ENCODE results near the gene ZMYND8. TPM values are rescaled to one million over a fixed set of nuclear protein-coding genes. Genes with fewer than 3 reads are reported as not detected.

ZMYND8 gene
- total and polyA plus RNA-seq, 2 of the 8 experiments (the other 6 are each of a cell fraction or from before 2014, with no cell fraction given), result 50.5 to 163 TPM

DNA sequence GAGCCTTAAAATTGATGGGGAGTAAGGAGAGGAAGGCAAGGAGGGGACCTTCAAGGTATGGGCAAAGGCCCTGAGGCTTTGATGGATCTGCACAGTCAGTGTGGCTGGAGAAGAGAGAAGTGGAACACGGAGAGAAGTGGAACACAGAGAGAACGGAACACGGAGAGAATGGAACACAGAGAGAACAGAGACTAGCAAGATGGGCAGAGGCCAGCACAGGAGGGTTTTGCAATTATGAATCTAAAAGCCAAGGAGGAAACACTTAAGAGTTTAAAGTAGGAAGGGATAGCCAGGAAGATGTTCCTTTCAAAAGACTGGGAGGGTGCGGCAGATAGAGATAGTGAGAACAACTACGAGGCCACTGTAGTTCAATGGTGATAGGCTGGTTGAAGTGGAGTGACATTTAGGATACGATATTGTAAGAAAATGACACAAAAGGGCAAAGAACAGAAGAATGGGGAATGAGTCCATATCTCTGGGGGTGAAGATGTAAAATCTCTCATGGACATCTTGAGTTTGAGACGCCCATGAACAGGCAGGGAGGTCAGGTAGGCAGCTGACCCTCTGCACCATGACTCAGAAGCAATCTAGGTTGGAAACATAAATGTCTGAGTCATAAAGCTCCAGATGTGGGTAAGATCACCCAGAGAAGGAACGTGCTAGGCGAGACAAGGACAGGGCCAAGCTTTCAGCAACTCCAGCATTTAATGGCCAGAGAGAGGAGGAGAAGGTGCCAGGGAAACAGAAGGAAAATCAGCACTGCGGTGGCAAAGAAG lies 25.4 kb downstream of the ZMYND8 start (continued):
- TF ChIP-seq, protein P1, sequence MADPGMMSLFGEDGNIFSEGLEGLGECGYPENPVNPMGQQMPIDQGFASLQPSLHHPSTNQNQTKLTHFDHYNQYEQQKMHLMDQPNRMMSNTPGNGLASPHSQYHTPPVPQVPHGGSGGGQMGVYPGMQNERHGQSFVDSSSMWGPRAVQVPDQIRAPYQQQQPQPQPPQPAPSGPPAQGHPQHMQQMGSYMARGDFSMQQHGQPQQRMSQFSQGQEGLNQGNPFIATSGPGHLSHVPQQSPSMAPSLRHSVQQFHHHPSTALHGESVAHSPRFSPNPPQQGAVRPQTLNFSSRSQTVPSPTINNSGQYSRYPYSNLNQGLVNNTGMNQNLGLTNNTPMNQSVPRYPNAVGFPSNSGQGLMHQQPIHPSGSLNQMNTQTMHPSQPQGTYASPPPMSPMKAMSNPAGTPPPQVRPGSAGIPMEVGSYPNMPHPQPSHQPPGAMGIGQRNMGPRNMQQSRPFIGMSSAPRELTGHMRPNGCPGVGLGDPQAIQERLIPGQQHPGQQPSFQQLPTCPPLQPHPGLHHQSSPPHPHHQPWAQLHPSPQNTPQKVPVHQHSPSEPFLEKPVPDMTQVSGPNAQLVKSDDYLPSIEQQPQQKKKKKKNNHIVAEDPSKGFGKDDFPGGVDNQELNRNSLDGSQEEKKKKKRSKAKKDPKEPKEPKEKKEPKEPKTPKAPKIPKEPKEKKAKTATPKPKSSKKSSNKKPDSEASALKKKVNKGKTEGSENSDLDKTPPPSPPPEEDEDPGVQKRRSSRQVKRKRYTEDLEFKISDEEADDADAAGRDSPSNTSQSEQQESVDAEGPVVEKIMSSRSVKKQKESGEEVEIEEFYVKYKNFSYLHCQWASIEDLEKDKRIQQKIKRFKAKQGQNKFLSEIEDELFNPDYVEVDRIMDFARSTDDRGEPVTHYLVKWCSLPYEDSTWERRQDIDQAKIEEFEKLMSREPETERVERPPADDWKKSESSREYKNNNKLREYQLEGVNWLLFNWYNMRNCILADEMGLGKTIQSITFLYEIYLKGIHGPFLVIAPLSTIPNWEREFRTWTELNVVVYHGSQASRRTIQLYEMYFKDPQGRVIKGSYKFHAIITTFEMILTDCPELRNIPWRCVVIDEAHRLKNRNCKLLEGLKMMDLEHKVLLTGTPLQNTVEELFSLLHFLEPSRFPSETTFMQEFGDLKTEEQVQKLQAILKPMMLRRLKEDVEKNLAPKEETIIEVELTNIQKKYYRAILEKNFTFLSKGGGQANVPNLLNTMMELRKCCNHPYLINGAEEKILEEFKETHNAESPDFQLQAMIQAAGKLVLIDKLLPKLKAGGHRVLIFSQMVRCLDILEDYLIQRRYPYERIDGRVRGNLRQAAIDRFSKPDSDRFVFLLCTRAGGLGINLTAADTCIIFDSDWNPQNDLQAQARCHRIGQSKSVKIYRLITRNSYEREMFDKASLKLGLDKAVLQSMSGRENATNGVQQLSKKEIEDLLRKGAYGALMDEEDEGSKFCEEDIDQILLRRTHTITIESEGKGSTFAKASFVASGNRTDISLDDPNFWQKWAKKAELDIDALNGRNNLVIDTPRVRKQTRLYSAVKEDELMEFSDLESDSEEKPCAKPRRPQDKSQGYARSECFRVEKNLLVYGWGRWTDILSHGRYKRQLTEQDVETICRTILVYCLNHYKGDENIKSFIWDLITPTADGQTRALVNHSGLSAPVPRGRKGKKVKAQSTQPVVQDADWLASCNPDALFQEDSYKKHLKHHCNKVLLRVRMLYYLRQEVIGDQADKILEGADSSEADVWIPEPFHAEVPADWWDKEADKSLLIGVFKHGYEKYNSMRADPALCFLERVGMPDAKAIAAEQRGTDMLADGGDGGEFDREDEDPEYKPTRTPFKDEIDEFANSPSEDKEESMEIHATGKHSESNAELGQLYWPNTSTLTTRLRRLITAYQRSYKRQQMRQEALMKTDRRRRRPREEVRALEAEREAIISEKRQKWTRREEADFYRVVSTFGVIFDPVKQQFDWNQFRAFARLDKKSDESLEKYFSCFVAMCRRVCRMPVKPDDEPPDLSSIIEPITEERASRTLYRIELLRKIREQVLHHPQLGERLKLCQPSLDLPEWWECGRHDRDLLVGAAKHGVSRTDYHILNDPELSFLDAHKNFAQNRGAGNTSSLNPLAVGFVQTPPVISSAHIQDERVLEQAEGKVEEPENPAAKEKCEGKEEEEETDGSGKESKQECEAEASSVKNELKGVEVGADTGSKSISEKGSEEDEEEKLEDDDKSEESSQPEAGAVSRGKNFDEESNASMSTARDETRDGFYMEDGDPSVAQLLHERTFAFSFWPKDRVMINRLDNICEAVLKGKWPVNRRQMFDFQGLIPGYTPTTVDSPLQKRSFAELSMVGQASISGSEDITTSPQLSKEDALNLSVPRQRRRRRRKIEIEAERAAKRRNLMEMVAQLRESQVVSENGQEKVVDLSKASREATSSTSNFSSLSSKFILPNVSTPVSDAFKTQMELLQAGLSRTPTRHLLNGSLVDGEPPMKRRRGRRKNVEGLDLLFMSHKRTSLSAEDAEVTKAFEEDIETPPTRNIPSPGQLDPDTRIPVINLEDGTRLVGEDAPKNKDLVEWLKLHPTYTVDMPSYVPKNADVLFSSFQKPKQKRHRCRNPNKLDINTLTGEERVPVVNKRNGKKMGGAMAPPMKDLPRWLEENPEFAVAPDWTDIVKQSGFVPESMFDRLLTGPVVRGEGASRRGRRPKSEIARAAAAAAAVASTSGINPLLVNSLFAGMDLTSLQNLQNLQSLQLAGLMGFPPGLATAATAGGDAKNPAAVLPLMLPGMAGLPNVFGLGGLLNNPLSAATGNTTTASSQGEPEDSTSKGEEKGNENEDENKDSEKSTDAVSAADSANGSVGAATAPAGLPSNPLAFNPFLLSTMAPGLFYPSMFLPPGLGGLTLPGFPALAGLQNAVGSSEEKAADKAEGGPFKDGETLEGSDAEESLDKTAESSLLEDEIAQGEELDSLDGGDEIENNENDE (IDR thresholded peaks at IDR 0.05; ENCODE audit: insufficient replicate concordance, low read length), result no peak
- TF ChIP-seq E2F6 (IDR thresholded peaks at IDR 0.05), result no peak

Measured in H1 (cell line).